ENCODE measurements around the gene MEAK7. TPM values are rescaled to one million over a fixed set of nuclear protein-coding genes. Genes with fewer than 3 reads are reported as not detected.

Gene MEAK7
- total RNA-seq, 4 donors from 2014 or later = 7.9 to 30.5 (median 10.4) TPM

DNA sequence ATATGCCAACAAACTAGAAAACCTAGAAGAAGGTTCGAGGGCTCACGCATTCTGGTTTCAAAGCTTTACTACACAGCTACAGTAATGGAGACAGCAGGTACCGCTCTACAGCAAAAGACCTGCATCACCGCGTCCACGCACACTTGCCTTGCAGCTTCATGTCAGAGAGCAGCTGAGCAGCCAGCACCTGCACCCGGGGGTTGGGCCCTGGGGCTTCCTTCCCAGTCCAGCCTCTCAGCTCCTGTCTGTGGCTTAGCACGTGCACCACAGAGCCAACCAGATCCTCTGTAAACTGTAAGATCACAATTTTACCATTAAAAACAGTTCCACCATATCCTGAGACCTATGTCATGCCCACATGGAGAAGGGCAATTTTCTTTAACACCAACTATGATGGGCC lies 15.3 kb downstream of the MEAK7 start:
- 60 to 96% methylated on average over 1 to 6 of the region's 8 CpGs for WGBS, 2 donors (ENCODE audit: low coverage in 1 of 2)

DNA sequence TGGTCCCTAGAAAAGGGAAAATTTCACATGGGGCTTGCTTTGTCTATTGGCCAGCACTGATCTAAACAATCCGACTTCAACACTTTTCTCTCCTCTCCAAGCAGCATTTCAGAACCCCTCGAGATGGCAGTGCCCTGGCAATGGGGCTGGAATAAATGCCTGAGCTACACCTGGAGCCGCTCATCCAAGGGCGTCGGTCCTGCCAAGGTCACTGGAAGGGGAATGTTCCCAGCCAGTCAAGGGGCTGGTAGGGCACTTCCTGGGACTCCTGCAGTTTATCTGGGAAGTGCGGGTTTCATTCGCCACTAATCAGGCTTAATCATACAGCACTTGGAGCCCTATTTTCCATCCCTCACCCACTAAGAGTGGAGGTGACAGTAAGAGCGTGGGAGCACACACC lies 17.1 kb downstream of the MEAK7 start:
- Histone ChIP-seq H3K27me3 (no peaks in the 10 kb centered on the region), H3K36me3 (peaks cover 0 to 87% of the 10 kb centered on the region in 2 donors), H3K4me3 (no peak overlapping the region), H3K9me3 (no peaks in the 10 kb centered on the region), H3K4me1 (peaks cover 0 to 4% (median 0%) of the 10 kb centered on the region in 3 donors), H3K27ac (no peak overlapping the region)
- 50 to 87% methylated on average over 1 to 3 of the region's 8 CpGs for WGBS, 2 donors (ENCODE audit: low coverage in 1 of 2)
- ATAC-seq = no peak
- TF ChIP-seq, protein P1, sequence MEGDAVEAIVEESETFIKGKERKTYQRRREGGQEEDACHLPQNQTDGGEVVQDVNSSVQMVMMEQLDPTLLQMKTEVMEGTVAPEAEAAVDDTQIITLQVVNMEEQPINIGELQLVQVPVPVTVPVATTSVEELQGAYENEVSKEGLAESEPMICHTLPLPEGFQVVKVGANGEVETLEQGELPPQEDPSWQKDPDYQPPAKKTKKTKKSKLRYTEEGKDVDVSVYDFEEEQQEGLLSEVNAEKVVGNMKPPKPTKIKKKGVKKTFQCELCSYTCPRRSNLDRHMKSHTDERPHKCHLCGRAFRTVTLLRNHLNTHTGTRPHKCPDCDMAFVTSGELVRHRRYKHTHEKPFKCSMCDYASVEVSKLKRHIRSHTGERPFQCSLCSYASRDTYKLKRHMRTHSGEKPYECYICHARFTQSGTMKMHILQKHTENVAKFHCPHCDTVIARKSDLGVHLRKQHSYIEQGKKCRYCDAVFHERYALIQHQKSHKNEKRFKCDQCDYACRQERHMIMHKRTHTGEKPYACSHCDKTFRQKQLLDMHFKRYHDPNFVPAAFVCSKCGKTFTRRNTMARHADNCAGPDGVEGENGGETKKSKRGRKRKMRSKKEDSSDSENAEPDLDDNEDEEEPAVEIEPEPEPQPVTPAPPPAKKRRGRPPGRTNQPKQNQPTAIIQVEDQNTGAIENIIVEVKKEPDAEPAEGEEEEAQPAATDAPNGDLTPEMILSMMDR (IDR thresholded peaks at IDR 0.05) = no peak
- TF ChIP-seq POLR2AphosphoS5 (IDR thresholded peaks at IDR 0.05) (no peak), POLR2A (IDR thresholded peaks at IDR 0.05) (no peak), EP300 (IDR thresholded peaks at IDR 0.05) (no peak)

More for the DNA sequence above, 15.3 kb downstream of the MEAK7 start:
- peaks cover 0 to 4% (median 0%) of the 10 kb centered on the region in 3 donors for H3K4me1 ChIP-seq
- TF ChIP-seq POLR2AphosphoS5 (IDR thresholded peaks at IDR 0.05) (no peak), POLR2A (IDR thresholded peaks at IDR 0.05) (no peak), EP300 (IDR thresholded peaks at IDR 0.05) (no peak)
- TF ChIP-seq, protein P1 (IDR thresholded peaks at IDR 0.05) = no peak
- no peak for ATAC-seq
- no peak overlapping the region for H3K4me3 ChIP-seq
- H3K9me3 ChIP-seq = no peaks in the 10 kb centered on the region
- no peaks in the 10 kb centered on the region for H3K27me3 ChIP-seq
- no peak overlapping the region for H3K27ac ChIP-seq
- H3K36me3 ChIP-seq = peaks cover 0 to 86% of the 10 kb centered on the region in 2 donors

DNA sequence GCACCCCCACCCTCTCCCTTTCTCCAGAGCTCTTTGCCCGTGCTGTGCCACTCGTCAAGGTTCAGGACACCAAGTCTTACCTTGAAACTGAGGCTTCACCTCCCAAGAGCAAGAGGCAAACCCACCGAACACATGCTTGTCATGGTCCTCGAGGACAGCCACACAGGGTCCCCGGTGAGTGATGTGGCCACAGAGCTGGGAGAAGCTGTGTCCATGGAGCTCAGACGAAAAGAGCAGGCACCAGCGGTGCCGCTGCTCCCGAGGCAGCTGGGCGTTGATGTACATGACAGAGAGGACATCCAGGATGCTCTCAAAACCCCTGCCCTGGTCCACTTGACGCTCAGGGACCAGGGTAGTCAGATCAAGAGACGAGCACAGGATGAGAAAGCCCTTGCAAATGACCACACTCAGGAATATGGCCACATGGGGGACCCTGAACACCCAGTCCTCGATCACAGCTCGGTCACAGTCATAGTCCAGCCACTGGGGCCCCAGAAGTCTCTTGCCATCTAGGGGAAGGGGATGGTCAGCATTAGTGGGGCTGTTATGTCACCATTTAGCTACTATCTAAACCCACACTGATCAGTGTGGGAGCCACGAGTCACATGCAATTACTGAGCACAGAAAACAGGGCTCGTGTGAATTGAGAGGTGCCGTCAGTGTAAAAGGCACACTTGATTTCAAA lies 17.8 kb downstream of the MEAK7 start:
- Histone ChIP-seq H3K27me3 (no peaks in the 10 kb centered on the region), H3K27ac (no peak overlapping the region), H3K9me3 (no peaks in the 10 kb centered on the region), H3K4me3 (no peak overlapping the region), H3K4me1 (peaks cover 0 to 4% (median 0%) of the 10 kb centered on the region in 3 donors), H3K36me3 (peaks cover 0 to 88% of the 10 kb centered on the region in 2 donors)
- ATAC-seq = no peak
- 77 to 89% methylated on average over 3 to 4 of the region's 17 CpGs for WGBS, 2 donors (ENCODE audit: low coverage in 1 of 2)
- no peak for TF ChIP-seq POLR2AphosphoS5 (IDR thresholded peaks at IDR 0.05)
- no peak for TF ChIP-seq EP300 (IDR thresholded peaks at IDR 0.05)
- TF ChIP-seq, protein P1 (IDR thresholded peaks at IDR 0.05) = no peak
- TF ChIP-seq POLR2A (IDR thresholded peaks at IDR 0.05) = no peak

DNA sequence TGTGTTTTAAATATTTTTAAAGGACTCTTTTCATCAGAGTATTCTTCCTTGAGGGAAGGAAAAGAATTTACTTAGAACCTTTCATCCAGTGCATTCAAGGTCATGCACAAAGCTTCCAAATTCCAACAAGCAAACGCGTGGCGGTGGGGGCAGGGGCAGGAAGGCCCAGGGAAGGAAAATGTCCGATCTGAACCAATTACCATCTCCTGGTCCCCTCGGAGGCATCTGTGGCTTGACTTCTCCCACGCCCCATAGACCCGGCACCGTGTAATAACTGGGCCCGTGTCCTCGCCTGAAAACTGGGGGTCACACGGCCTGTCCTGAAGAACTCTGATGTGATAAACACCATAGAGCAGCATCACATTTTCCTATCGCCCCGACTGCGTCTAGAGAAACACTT lies 18.3 kb downstream of the MEAK7 start:
- Histone ChIP-seq H3K36me3 (peaks cover 0 to 89% of the 10 kb centered on the region in 2 donors), H3K27ac (no peak overlapping the region), H3K9me3 (no peaks in the 10 kb centered on the region), H3K4me3 (no peak overlapping the region), H3K4me1 (peaks cover 0 to 4% (median 0%) of the 10 kb centered on the region in 3 donors), H3K27me3 (no peaks in the 10 kb centered on the region)
- TF ChIP-seq, protein P1 (IDR thresholded peaks at IDR 0.05) = no peak
- TF ChIP-seq EP300 (IDR thresholded peaks at IDR 0.05) = no peak
- no peak for TF ChIP-seq POLR2AphosphoS5 (IDR thresholded peaks at IDR 0.05)
- TF ChIP-seq POLR2A (IDR thresholded peaks at IDR 0.05) = no peak
- no peak for ATAC-seq
- WGBS, 2 donors (ENCODE audit: low coverage in 1 of 2) = 90 to 94% methylated on average over 5 to 14 of the region's 14 CpGs
